Fibroblast of skin of scalp (primary cell): ENCODE data around the gene CDC42.
A peak's percentile ranks its signal among the peaks of the same experiment; 100 is the strongest.

ENCODE experiments used
- DNase-seq: peaks from one replicate; pipeline ENCODE4 v3.0.0-alpha.2; 2013

Gene CDC42

DNA sequence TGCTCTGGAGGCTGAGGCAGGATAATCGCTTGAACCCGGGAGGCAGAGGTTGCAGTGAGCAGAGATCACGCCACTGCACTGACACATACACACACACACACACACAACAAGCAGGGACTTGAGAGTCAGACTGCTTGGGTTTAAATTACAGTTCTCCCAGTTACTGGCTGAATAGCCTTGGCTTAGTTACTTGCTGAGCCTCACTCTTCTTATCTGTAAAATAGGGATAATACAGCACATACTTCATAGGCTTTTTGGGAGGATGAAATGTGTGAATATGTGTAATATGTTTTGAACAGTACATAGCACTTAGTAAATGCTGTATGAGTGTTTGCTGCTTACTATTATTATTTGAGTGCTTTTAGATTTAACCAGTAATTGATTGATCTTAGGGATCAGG, 23.8 kb downstream of the CDC42 start:
- no peak for DNase-seq

DNA sequence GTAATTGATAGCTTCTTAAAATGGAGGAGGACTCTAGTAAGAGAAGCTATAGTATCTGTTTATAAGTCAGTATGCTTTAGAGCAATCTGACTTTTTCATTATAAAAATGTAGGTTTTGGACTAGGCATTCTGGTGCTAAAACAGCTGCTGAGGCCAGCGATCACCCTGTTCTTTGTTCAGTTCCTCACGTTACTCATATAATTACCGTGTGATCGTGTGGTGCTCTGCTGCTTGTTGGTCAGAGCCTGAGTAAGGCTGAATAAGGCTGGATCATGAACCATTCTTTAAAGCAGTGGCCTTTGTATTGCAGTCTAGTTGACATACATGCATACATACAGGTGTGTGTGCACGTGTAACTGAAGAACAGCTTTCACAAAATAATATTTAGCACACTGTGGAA, 25.2 kb downstream of the CDC42 start:
- DNase-seq, result no peak

DNA sequence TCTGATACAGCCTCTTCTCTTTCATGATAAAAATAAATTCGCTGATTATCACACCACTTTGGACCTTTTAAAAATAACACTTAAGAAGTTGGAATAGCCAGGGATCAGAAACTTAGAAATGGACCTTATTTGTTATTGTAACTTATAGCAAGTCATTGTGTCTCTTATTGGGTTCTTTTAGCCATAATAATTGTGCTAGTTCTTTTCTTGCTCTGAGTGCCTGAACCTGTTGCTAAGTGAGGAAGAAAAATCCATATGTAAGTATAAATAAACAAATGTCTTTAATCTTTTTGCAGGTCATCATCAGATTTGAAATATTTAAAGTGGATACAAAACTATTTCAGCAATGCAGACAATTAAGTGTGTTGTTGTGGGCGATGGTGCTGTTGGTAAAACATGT, 25.6 kb downstream of the CDC42 start:
- no peak for DNase-seq

DNA sequence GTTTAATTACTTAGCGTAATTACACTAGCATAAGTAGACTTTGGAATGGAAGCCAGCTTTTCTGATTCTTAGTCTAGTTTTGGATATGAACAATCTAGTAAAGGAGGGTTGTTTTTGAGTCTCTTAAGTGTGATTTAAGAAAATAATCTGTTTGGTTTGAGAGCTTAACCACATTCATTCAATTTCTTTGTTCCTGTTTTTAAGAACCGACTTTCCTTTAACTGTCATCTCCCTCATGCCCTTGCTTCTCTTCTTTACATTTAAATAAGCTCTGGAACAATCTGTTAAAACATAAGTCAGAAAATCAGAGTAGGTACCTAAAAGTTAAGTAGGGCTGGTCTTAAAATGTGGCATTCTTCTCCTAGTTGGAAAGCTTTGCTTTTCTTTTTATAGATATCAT, 27.7 kb downstream of the CDC42 start:
- no peak for DNase-seq

DNA sequence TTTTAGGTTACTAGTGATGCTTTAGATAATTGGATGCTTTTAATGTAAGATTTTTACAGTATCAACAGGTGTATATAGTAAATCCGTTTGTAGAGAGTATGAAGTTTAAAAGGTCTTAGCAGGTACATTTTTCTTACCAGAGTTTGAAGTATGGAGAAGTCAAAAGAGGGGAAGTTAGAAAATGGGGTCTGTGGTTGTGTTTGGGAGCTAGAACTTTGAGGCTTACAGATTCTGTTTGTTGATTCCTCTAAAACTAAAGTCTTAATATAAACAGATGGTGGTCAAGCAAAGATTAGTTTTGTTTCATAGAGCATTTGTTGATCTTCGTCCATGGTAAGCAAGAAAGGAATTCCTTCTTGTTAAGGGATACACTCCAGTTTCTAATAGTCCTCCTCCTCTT, 35.8 kb downstream of the CDC42 start:
- no peak for DNase-seq

DNA sequence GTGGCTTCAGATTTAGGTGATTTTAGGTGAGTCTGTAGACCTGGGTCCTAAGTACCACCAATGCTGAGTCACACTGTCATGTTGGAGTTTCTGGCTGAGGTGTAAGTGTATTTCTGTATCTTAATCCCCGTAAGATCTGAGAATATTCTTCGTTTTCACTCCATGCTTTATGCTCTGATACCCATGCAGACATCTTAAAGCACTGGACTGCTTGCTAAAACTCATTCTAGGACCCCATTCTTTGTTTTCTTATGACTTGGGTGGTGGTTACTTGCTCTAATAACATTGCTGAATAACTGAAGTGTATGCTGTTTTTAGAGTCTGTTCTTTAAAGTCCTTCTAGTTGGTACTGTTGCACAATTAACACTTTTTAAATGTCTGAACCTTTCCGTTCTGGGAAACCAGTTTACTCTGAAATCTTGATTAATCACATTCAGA, 36.6 kb downstream of the CDC42 start:
- no peak for DNase-seq

DNA sequence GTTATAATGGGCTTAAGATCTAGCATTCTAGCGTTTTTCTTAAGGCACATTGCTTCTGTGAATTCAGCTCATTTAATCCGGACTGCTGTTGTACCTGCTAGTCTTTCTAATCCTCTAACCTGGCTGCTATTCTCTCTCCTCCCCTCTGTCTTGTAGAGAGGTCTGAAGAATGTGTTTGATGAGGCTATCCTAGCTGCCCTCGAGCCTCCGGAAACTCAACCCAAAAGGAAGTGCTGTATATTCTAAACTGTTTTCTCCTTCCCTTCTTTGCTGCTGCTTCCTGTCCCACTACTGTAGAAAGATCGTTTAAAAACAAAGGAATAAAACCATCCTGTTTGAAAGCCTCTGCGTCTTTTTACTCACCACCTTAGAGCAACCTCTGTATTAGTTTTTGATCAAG, 37.3 kb downstream of the CDC42 start:
- DNase-seq, result no peak

DNA sequence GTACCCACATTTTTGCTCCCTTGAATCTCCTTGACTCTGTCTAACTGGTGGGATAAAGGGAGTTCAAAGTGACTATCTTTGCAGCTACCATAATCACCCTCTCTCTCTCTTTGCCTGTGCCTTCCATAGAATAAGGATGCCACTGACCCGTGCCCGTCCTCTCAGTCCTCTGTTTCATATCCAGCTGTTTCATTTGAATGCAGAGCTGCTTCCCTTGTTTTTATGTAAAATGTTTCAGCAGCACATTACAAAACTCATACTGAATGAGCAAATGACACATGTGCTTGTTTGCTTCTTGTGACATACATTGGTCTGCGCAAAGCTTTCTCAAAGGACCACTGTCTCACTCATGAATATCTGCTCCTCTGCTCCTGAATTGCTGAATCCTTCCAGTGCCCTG, 38.4 kb downstream of the CDC42 start:
- DNase-seq, result no peak

DNA sequence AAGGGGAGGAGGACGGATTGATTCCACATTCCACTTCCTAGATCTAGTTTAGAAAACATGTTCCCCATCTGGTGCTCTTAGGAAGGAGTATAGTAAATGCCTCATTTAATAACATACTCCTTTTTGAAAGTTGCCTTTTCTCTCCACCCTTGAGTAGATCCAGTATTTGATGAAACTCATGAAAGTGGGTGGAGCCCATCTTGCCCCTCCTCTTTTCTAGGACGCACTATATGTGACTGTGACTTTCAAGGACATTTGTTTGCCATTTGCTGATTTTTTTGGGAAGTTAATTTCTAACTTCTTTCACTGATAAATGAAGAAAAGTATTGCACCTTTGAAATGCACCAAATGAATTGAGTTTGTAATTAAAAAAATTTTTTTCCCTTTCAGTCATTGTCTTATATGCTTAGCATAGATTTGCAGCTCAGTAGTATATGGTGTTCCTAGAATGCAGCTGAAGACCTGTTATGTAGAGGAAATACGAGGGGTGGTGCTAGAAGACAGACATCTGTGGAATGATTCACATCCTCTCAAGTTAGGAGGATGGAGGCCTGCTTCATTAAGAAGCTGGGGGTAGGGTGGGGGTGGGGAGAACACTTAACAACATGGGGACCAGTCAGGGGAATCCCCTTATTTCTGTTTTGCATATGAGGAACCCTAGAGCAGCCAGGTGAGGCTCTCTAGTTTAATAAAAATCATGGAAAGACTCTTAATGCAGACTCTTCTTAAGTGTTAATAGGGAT, 39.7 kb downstream of the CDC42 start:
- peak; percentile 54 for DNase-seq

DNA sequence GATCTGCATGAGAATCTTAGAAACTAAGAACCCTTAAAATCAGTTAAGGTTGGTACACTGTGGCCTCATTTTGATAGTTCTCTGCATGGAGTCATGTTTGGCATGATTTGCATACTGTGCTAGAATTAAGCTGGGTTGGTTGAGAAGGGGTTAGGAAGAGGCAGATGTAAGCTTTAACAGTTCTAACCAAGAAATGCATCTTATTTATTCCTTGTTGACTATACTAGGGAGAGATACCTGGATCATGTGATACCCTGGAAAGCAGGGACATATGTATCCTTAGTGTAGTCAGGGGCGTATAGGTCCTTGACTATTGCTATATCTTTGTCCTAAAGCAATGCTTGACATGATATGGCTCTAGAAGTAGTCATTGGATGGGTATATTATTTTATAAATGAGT, 41.0 kb downstream of the CDC42 start:
- DNase-seq, result no peak

DNA sequence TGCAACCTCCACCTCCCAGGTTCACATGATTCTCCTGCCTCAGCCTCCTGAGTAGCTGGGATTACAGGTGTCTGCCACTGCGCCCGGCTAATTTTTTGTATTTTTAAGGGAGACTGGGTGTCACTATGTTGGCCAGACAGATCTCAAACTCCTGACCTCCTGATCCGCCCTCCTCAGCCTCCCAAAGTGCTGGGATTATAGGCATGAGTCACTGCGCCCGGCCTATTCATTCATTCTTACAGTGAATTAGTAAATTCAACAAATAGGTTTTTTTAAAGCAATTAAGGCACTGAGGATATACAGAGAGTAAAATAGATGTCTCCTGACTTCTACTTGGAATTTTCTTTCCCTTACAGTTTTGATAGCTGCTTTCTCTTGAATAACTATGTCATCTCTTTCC, 43.5 kb downstream of the CDC42 start:
- DNase-seq, result no peak

DNA sequence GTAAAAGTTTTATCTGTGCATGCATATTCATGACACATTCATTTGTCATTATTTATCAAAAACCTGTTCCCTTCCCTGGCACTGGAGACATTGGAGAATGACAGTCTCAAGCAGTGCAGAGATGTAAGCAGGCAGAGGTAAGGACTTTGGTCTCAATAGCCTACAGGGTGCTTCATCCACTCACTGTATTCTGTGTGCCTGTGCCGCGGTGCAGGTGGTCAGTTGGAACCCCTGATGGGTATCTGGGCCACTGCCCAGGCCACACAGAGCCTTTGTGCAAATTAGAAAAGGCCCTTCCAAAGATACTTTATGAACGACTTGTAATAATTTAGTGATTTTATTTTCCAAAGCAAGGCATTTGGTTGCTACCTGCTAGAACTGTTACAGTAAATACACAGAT, 44.0 kb downstream of the CDC42 start:
- no peak for DNase-seq

DNA sequence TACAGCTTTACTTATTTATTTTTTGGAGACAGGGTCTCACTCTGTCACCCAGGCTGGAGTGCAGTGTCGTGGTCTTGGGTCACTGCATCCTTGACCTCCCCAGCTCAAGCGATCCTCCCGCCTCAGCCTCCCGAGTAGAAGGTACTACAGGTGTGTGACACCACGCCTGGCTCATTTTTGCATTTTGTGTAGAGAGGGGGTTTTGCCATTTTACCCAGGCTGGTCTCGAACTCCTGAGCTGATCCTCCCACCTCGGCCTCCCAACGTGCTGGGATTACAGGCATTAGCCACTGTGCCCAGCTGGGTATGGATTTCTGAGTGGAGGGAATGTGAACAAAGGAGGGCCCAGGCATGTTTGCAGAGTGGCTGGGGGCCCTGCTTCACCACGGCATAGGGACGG, 46.2 kb downstream of the CDC42 start:
- no peak for DNase-seq

DNA sequence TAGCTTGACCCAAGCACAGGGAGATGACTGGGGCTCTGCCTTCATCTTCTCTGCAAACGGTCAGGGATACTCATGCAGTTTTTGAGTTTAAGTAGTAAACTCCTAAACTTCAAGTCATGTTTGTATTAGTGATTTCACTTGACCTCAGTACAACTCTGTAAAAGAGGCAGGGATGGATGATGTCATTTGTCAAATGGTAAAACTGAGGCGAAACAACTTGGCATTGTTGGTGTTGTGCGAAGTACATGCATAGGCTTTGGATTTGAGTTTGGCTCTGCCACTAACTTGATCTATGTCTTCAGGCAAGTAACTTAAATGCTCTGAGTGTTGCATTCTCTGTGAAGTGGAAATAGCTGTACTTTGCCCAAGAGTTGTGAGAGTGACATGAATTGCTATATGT, 47.7 kb downstream of the CDC42 start:
- DNase-seq, result no peak

DNA sequence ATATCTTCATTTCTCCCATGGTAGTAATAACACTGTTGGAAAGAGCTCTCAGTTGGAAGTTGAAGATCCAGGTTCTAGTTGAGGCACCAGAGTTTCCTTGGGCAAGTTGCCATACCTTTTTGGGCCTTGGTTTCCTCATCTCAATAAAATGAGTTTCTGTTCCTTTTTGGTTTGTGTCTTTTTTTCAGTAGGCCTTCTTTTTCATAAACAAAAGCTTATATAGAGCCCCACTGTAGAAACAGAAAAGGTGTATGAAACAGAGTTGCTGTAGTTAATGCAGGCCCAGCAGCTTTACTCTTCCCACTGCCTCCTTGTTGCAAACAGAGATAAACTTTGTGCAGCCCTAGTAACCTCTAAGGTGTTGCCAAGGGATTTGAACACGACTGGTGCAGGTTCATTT, 48.7 kb downstream of the CDC42 start:
- no peak for DNase-seq

DNA sequence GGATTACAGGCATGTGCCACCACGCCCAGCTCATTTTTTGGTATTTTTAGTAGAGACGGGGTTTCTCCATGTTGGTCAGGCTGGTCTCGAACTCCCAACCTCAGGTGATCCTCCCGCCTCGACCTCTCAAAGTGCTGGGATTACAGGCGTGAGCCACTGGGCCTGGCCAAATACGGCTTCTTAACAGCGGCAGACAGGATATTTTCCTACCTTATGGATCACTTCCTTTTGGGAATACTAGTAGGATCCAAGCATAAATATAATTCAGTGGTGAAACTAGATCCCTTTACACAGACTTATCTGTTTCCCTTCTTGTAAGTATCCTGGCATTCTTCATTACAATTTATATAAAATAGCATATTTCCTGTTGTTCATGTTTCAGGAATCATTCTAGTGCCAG, 49.5 kb downstream of the CDC42 start:
- no peak for DNase-seq

DNA sequence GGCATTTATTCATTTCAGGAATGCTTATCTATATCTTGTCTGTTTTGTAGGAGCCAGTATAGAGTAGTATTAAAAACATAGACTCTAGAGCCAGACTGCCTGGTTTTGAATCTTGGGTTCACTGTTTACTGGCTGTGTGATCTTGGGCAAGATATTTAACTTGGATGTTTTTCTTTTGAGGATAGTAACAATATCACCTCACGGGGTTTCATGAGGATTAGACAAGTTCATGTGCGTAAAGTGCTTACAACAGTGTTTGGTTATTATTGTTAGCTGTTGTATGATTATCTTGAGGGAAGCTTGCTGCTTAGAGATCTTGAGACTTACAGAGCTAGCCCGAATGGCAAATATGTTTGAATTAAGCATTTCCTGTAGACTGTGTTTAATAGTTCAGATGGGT, 50.2 kb downstream of the CDC42 start:
- no peak for DNase-seq

DNA sequence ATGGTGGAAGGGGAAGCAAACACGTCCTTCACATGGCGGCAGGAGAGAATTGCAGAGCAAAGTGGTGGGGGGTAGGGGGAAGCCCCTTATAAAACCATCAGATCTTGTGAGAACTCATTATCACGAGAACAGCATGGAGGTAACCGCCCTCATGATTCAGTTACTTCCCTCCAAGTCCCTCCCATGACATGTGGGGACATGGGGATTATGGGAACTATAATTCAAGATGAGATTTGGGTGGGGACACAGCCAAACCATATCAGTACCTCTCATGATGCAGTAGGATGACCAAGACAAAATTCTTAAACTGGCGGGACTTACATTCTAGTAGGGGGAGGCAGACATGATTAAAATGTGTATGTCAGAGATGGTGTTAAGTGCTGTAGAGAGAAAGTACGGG, 51.6 kb downstream of the CDC42 start:
- DNase-seq, result no peak

DNA sequence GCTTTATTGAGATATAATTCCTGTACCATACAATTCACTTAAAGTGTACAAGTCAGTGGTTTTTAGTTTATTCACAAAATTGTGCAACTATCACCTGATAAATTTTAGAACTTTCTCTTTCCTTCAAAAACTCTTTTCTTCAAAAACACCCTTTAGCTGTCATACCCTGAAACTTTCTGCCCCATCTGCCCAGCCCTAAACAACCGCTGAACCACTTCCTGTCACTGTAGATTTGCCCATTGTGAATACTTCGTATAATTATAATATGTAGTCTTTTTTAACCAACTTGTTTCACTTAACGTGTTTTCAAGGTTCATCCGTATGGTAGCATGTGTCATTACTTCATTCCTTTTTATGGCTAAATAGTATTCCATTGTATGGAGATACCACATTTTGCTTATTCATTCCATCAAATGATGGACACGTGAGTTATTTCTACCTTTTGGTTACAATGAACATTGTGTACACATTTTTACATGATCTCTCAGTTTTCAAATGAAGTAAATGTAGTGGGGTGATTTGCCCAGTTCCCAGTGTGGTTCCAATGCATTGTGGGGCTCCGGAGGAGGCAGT, 52.4 kb downstream of the CDC42 start:
- DNase-seq, result no peak

DNA sequence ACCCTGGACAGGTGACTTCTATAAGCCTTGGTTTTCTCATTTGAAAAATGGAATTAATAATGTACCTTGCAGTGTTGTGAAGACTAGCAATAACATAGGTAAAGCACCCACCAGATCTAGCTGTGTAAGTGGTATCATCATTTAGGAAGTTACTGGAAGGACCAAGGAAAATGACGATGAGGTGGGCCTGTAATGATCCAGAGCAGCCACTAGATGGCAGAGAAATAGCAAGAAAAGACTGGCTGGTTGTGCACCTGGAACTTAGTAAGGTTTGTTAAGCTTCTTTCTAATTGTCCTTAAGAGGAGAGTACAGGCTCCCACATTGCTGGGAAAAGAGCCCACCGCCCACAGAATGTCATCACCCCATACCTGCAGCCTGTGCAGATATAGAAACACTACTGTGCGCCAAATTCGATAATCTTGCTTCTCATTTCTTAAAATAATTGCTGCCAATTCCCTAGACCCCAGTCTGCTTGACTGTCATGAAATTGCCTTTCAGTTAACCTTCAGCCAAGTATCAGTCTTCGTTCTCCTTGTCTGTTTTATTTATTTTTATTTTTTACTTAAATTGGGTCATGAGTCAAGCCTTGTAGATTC, 53.2 kb downstream of the CDC42 start:
- peak; percentile 51 for DNase-seq

DNA sequence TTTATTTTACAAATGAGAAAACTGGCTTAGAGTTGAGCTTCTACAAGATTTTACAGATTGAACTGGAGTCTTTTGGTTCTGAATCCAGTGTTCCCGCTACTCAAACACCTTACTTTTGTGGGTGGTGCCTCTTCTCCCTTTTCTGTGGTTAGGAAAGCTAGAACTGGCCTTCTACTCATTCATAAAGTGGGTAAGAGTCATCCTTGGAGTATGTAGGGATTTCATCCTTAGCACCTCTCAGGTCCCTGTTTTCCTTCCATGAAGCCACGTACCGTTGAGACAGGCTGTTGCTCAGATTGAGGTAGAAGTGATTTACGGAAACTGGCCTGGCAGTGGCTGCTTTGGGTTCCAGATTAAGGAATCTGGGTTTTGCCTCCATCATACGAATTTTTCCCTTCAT, 54.6 kb downstream of the CDC42 start:
- DNase-seq, result no peak

DNA sequence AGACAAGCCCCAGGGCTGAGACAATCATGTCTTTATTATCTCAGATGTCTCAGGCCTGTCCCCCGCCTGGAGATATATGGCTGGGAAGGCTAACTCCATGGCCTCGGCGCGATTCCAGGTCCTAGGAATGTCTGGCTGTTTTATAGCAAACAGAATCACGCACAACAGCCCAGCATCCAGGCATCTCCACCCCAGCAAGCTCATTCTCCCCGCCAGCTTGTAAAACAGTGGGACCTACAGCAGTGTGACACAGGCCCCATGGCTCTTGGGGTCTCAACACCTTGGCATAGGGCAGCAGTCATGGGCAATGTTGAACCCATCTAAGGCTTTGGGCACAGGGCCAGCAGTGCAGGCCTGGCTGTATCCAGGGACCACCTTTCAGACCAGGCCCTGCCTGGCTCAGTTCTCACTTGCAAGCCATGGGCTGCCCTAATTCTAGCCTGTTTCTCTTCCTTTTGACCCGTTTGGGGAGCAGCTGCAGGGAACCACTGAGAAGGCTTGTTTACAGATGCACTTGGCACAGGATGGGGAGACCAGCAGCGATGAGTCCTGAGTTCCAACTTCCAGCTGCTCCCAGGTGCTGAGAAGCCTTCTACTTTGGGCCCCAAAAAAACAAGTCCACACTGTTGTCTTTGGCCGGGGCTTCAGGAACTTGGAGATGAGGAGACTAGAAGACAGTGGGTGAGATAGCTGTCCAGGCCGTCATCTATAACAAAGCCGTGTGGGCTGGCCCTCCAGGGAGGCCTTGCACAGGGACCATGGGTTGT, 56.0 kb downstream of the CDC42 start:
- no peak for DNase-seq

DNA sequence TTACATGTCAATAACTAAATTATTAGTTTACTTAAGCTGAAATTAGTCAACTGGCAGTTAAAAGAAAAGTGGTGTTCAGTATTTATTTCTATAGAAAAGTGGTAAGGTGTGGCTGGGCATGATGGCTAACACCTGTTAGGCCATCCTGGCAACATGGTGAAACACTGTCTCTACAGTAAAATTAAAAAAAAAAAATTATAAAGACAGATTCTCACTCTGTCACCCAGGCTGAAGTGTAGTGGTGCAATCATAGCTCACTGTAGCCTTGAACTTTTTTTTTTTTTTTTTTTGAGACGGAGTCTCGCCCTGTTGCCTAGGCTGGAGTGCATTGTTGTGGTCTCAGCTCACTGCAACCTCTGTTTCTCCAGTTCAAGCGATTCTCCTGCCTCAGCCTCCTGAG, 57.5 kb downstream of the CDC42 start:
- no peak for DNase-seq

DNA sequence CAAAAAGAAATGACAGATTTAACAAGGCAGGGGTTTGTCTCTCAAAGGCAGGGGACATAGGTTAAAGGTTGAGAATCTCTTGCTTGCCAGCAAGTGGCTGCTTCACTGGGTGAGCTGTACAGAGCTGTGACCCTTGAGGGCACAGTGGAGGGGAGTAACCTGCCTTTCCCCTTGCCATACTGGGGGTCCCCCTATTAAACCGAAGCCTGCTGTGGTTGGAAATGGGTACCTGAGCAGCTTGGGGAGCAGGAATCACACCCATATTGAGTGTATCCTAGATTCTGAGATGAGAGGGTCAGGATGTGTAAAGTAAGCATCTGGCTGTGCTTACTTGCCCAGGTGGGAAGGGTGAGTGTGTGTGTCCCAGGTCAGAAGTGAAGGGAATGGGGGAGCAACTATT, 58.6 kb downstream of the CDC42 start:
- DNase-seq, result no peak
